Glomerular endothelial cell (primary cell): ENCODE measurements around the gene BHLHE23. TPM values are rescaled to one million over a fixed set of nuclear protein-coding genes. Genes with fewer than 3 reads are reported as not detected.

Source experiments
- DNase-seq: peaks from one replicate; pipeline ENCODE4 v3.0.0-alpha.2; 2011; ENCODE audit warnings: low read depth, low spot score; ENCODE audit errors: extremely low read depth
- total RNA-seq: library from RNA; depleted of rRNA; stranded (reverse); fragments of >200 nt; gene quantifications from 2 replicates; pipeline ENCODE4 v1.2.3, GENCODE V29; 2015

Gene BHLHE23
- total RNA-seq, 1 donor from 2014 or later: not detected

DNA sequence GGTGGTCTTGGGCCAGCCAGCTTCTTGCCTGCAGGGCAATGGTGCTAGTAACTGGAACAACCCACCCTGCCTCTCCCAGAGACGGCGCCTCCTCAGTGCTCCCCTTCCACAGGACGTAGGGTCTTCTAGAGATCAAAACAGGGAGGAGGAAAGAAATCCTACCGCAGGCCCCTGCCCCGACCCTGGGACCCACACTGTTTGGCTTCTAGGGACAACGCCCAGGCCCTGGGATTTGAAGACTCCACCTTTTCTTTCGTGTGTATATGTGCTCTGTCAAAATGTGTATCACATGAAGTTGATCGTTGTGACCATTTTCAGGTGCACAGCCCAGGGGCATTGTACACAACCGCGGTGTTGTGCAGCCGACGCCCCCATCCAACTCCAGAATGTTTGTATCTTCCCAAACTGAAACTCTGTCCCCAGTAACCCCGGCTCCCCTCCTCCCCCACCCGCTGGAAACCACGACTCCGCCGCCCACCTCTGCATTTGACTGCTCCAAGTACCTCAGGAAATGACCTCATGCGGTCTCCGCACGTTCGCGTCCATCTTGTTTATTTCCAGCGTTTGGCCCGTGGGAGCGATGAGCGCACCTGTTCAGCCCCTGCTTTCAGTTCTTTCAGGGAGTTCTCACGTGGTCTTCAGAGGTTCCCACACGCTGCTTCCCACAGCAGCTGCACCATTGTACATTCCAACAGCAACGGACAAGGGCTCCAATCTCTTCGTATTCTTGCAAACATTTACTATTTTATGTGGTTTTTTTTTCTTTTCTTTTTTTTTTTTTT is 3.4 kb upstream of the BHLHE23 start:
- no peak for DNase-seq

DNA sequence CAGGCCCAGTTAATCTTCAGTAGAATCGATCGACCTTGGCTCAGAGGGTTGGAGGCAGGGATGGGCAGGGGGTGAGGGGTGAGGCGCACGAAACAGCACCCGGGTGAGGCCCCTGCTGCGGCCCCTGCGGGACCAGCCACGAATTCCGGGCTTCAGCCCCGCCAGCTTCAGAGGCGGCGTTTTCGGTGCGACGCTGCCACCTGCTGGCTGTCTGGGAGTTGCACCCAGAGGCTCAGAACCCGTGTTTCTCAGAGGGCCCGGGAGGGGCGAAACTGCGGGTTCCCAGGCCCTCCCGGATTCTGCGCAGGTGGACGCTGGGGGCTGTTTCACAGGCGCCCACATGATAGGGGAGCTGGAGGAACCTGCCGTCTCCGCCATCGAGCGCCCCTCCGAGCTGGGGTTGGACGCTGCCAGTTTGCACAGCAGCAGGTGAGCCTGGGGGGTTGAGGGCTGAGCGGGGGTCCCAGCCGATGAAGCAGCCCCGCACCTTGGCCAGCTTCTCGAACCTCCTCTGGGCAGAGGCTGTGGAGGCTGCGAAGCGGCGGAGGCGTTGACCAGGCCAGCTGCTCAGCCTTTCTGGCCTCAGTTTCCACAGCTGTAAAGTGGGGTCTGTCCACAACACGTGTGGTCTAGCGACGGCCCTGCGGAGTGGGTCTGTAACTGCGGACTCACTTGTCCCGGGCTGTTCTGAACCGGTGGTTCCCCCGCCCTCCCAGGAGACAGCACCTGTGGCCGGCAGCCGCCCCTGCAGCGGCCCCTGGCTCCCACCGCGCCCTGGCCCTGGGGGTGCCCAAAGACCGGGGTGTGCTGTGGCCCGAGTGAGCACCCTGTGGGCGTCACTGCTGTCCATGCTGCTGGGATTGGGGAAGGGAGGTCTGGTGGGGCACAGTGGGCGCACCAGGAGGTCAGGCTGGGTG is 2.5 kb upstream of the BHLHE23 start:
- DNase-seq: no peak

DNA sequence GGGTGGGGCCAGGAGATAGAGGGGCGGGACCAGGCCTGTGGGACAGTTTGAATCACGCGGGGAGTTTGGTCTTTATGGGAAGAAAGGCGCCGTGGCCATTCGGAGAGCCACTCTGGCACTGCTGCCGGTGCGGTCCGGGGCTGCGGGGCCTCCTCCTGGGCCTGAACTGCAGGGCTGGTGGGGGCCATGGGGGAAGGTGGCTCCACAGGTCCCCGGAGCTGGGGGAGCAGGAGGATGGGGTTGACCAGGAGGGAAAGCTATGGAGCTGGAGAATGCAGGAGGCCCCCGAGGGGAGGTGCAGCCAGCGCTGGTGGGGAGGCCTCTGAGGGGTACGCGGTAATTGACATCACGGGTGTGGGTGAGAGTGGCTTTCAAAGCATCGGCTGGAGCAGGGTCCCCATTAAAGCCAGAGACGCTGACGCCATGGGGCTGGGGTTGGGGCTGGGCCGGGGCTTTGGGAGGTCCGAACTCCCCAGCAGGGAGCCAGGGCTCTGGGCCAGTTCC is 1.8 kb upstream of the BHLHE23 start:
- DNase-seq: no peak

DNA sequence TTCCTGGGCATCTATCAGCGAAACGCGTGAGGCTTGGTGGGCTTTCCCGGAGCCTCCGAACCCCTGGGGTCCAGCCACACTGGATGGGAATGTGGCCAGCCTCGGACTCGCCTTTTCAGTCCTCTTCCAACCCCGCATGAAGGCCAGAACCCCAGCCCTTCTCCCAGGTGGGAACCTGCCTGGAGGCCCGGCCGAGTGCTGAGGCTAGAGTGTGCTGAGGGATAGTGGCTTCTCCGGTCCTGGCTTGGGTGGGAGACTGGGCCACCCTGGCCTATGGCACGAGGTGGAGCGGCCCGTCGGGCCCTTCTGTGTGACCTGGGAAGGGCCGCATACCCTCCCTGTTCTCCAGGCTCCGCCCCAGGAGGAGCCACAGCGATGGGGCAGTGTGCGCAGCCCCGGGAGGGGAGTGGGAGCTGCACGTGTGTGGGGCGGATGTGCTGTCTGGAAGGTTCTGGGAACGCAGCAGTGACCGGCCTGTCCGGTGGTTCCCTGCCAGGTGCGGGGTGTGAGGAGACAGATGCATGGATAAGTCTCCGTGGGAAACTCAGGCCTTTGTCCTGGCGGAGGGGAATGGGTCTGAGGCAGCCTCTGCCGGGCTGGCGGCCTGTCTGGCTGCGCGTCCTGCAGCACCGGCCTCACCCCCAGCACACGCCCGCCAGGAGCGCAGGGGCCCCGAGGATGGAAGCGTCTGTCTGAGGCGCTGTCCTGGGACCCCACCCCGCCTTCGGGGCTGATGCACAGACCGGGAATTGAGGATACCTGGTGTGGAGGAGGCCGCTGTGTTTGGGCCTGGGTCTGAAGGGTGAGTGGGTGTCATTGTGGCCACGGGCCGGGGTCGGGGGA is 1.1 kb upstream of the BHLHE23 start:
- DNase-seq: no peak

DNA sequence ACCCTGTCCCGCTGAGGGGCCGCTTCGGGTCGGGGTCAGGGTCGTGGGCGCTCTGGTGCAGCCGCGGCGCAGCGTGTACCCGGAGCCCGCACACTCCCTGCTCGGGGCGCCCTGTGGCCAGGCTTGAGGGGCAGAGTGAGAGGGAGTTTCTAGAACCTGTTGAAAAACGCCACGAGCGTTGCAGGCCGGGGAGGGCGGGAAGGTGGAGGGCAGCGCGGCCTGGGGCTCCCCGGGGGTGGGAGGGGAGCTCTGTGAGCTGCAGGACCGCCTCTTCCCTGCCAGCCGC is 539 bp upstream of the BHLHE23 start:
- DNase-seq: no peak

DNA sequence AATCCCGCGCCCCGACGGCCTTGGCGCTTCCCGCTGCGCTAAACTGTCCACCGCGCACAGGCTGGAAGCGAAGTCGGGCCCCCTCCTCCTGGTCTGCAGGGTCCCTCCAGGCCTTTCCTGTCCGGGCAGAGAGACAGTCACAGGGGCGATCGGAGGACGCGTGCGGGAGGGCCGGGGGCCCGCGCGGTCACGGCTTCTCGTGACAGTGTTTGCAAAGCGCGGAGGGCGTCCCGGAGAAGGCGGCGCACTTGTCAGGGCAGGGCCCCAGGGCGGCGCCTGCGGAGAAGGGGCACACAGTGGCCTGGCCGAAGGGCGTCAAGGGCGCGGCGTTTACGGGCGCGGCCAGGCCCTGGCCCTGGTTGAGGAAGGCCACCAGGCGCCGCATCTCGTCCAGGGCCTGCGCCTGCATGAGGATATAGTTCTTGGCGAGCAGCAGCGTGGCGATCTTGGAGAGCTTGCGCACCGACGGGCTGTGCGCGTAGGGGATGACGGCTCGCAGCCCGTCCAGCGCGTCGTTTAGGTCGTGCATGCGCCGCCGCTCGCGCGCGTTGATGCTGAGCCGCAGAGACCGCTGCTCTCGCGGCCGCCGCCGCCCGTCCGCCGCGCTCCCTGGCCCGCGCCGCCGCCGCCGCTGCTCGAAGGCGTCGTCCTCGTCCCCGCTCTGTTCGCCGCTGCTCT is 763 bp downstream of the BHLHE23 start:
- DNase-seq: no peak

DNA sequence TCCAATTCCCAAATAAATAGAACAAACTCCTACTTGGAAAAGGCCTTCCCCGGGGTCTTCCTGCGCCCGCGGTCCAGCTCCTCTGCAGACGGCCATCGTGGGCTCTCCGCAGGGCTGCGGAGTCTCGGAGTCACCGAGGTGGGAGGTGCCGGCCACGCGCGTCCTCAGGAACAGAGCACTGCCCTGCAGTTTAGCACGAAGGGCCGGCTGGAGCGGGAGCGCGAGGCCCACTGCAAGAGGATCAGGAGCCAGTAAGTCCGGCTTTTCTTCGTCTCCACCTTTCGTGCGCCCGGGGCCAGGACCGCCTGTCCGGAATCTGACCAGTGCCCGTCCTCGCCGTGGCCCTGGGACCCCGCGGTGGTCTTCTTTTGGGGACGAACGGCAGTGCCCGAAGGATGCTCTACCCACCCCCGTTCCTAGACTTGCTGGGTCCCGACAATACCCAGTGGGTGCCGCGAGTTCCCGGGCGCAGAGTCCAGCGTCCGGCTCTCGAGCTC is 1.4 kb downstream of the BHLHE23 start:
- DNase-seq: no peak

DNA sequence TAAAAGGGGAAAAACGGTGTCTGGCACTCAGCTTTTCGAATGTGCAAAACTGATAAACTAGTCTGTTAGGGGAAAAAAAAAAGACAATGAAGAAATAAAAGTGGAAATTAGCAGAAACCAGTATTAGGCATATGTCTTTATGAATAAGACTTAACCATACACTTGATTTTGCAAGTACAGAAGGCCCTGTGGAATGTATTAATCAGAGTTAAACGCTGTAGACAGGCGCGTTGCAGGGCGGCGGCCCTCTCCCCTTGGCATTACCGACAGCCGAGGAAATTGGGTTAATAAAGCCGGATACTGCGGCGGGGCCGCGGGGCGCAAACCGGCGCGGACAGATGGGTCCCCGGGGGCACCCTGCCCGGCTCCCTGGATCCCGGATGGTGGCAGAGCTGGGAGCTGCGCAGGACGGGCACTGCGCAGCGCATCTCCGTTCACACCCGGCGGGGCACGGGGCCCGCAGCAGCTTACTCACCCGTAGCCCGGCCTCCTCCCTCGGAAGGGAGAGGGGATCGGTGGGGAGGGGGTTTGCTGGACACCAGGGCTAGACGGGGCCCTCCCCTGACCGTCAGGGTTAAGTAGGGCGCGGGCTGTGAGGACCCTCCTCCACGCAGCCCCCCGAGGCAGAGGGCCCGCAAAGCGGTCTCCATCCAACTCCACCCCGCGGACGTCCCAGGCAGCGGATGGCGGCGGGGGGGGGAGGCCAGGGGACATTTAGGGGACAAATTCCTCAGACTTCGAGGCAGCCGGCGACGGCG is 2.0 kb downstream of the BHLHE23 start:
- DNase-seq: no peak

DNA sequence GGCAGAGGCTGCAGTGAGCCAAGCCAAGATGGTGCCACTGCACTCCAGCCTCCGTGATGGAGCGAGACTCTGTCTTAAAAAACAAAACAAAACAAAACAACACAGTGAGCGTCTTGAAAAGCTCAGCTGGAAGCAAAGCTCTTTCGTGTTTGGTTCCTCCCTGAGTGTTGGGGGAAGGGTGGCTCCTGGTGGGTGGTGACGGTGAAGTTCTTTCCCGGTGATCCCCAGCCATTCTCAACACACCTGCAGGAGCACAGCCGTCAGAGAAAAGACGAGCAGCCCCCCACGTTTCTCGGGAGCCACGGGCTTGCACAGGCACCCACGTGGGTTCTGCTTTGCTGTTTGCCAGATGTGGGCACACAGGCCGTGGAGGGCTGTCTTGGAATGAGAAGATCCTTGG is 3.2 kb downstream of the BHLHE23 start:
- DNase-seq: no peak

DNA sequence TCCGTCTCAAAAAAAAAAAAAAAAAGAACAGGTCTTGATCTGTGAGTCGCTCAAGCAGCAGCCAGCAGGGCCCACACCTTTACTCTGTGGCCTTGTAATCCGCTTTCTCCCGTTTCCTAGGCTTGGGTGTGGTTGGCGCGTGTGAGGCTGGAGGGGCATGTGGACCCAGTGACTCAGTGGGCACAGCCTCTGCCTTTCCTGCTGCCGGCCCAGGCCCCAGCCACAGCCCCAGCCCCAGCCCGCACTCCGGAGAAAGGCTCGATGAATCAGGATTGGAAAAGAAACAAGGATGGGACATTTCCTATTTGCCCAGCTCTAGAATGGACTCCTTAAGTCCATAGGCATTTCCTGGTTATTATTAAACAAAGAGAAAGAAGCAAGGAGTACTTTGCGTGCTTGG is 4.3 kb downstream of the BHLHE23 start:
- DNase-seq: no peak

DNA sequence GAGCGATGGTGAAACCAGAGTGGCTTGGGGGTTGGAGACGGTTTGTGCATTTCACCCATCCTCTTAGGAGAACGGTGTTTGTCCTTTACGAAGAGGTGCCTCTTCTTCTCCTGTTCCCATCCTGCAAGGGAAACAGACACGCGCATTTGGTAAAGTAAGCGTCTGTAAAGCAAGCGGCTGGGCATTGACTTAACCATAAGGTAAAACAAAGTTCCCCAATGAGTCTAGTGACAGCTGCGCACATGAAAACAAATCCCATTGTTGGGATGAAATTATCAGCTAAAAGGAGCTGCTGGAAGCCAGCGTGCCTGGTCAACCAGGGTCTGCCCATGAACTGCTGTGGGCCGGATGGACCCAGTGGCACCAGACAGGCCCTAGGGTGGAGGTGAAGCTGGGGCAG is 5.8 kb downstream of the BHLHE23 start:
- no peak for DNase-seq

DNA sequence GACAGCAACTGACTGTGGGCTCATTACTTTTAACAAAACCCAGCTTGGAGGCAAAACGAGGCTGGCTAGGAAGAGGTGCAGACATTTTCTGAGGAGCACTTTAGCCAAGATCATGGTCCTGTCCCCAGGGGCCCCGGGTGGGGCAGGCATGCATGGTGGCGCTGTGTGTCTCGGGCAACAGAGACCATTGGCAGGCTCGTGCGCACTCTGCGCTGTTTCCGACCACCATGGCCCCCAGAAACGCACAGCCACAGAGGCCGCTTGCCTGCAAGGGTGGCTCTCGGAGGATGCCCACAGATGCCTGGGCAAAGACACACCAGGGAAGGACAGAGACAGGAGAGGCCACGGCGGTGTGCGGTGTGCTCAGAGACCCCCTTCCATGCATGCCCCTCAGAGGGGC is 6.7 kb downstream of the BHLHE23 start:
- no peak for DNase-seq

DNA sequence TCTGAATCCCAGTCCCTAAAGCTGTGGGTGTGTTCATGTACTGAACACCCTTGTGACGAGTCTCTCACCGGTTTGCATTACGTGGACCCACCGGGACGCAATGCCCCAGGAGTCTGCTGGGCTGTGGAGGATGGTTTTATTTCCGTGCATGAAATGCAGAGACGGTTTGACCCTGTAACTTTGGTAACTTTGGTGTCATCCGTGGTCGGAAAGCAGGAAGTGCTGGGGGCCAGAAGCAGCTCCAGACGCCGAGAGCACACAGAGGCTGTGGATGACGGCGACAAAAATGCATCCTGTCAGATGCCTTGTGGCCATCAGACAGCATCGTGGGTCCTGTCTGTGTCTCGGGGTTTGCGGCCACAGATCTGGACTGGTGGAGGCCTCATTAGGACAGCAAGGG is 7.2 kb downstream of the BHLHE23 start:
- no peak for DNase-seq

DNA sequence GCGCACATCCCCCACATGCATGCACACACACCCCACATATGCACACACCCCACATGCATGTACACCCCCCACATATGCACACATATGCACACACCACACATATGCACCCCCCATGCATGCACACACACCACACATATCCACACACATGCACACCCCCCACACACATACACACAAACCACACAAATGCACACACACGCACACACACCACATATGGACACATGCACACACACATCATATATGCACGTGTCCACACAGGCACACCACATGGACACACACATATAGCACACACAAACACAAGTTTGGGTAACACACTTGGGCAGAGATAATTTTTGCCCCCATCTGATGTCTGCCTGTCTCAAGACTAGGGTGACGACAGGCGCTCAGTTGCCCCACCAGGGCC is 8.3 kb downstream of the BHLHE23 start:
- DNase-seq: no peak

DNA sequence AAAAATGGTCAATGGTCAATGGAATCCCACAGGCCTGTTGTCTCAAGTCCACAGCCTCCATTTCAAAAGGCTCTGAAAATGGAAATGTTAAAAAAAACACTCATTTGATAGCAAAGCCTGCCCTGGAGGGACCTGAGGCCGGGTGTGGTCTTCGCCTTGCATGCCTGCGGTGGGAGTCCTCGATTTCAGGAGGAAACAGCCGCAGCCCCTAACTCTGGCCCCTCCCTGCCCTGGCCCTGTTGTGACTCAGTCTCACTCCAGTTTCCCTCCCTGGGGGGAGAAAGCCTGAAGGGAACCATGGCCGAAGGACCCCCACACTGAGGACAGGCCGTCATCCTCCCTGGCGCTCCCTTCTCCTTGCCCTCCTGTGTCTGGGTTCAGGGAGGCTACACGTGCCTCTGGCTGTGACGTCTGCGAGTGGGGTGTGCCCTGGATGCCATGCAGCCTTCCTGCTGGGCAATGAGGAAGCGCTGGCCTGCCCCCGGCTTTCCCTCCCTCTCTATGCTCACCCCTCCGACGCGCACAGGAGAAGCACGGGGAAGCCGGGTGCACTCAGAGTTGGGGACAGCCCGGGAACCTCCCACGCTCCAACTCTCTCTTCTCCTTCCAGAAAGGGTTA is 9.2 kb downstream of the BHLHE23 start:
- DNase-seq: no peak

DNA sequence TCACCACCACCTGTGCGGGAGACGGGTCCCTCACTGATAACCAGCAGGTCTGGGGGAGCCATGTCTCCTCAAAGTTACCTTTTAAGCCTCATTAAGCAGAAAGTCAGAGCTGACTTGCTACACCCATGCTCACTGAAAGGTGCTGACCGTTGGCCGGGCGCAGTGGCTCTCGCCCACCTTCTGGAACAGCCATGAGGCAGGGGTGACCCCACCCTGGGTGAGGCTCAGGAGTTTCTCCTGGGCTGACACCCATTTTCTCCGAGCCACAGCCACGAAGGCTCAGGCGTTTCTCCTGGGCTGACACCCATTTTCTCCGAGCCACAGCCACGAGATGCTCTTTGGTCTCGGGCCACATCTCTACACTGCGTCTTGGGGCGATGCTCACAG is 10.2 kb downstream of the BHLHE23 start:
- no peak for DNase-seq

DNA sequence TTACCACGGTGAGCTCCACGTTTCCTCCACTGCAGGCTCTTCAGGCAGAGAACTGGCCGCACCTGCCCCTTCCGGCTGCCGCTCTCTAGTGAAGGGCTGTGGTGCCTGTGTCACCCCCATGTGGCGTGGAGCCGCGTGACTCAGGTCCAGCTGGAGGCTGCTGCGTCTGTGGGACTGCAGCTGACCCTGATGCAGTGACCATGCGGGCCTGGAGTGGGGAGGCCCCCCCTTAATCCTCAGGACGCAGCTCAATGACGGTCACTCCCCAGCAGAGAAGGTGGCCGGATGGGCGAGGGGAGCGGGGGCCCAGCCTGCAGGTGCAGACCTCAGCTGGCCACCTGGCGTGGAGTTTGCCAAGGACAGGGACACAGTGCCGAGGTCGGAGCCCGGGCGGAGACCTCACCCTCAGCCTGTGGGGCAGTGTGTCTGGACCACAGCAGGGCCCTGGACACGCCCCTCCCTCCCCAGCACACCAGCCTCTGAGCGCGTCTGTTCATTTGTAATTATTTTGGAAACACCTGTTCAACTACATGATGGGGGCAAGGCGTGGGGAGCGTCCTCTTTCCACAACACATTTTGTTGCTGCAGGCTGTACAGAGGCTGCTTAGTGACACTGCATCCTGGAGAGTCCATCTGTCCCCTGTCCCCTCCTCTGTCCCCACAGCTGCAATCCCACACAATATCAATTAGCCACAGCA is 10.7 kb downstream of the BHLHE23 start:
- DNase-seq: no peak

DNA sequence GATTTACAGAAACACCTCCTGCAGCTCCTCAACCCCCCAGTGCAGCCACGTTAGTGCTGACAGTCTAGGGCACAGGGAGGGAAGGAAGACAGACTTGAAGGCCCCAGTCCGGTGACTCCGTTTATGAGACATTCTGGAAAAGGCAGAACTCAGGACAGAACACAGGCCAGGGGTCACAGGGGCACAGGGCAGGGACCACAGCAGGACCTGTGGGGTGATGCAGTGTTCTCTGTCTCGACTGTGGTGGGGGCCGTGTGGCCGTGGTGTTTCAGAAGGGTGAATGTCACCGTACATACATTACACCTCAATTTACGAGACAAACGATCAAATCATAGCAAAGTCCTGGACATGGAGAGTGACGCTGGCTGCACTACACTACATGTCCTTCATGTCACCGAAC is 11.3 kb downstream of the BHLHE23 start:
- DNase-seq: no peak

DNA sequence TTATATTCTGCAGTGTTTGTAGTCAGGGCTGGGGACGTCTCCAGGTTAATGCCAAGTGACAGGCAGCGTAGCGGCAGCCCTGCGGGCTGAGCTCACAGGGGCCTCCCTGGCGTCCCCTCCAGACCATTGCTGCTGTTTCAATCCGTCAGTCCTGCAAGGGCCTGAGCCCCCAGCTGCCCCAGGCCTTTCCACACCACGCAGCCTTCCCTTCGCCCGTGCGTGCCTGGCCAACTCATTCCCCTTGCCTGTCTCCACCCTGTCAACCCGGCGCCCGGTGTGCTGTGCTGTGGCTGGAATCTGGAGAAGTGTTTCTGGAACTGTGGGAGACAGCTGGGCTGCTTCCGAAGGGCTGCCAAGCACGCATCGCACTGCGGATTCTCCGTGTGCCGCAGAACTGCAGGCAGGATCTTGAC is 11.9 kb downstream of the BHLHE23 start:
- no peak for DNase-seq
